CD4-positive, CD25-positive, alpha-beta regulatory T cell (primary cell): ENCODE results near the gene SPINDOC. TPM values are rescaled to one million over a fixed set of nuclear protein-coding genes. Genes with fewer than 3 reads are reported as not detected.

Experiments
- ATAC-seq, 2 donors: fragments of 150-1000 bp; cut with Tn5 transposase; one replicate each; pipeline ENCODE4 v1.10.0; 2021; ENCODE audit warnings: low read depth in 2 of 2, moderate number of reproducible peaks in 2 of 2, moderate library complexity in 1 of 2
- DNase-seq, 3 donors: peaks; one replicate each; pipeline versions ENCODE4 v3.0.0 to v3.0.0-alpha.2; 2012 to 2022; ENCODE audit warnings: mixed read lengths in 1 of 3
- H3K27ac ChIP-seq: one replicate; pipeline ENCODE4 v1.7.0; 2013; ENCODE audit warnings: mild to moderate bottlenecking, low read length; ENCODE audit not compliant: insufficient read depth, poor library complexity, severe bottlenecking
- H3K27me3 ChIP-seq: one replicate; pipeline ENCODE4 v1.7.0; 2013; ENCODE audit warnings: low read length; ENCODE audit not compliant: control insufficient read depth, insufficient read depth
- H3K36me3 ChIP-seq: one replicate; pipeline ENCODE4 v1.7.0; 2013; ENCODE audit warnings: mild to moderate bottlenecking, low read length, moderate library complexity; ENCODE audit not compliant: control insufficient read depth, insufficient read depth
- H3K4me1 ChIP-seq: 2 replicates; pipeline ENCODE4 v1.7.0; 2013; ENCODE audit warnings: mild to moderate bottlenecking, low read length; ENCODE audit not compliant: insufficient read depth, control insufficient read depth, poor library complexity, severe bottlenecking
- H3K4me3 ChIP-seq: one replicate; pipeline ENCODE4 v1.7.0; 2013; ENCODE audit warnings: low read depth, mild to moderate bottlenecking, low read length, moderate library complexity
- H3K9me3 ChIP-seq, 2 experiments: 1 replicate in 1 of 2; 2 replicates in 1 of 2; pipeline ENCODE4 v1.7.0; 2013; ENCODE audit warnings: low read length in 2 of 2, mild to moderate bottlenecking in 1 of 2, moderate library complexity in 1 of 2; ENCODE audit not compliant: control insufficient read depth in 2 of 2
- H3K27ac Mint-ChIP-seq, 3 donors: one replicate each; pipeline ENCODE4 v1.8.0; 2020 to 2022; ENCODE audit warnings: mild to moderate bottlenecking in 3 of 3, mixed read lengths in 3 of 3, moderate library complexity in 2 of 3
- H3K27me3 Mint-ChIP-seq: one replicate; pipeline ENCODE4 v1.8.0; 2022; ENCODE audit warnings: mild to moderate bottlenecking, mixed read lengths
- H3K36me3 Mint-ChIP-seq: one replicate; pipeline ENCODE4 v1.8.0; 2020; ENCODE audit warnings: mixed read lengths
- H3K4me1 Mint-ChIP-seq, 4 donors: one replicate each; pipeline ENCODE4 v1.8.0; 2020 to 2022; ENCODE audit warnings: mixed read lengths in 4 of 4, mild to moderate bottlenecking in 1 of 4
- H3K4me3 Mint-ChIP-seq, 4 donors: one replicate each; pipeline ENCODE4 v1.8.0; 2020 to 2022; ENCODE audit warnings: mild to moderate bottlenecking in 4 of 4, mixed read lengths in 4 of 4, moderate library complexity in 3 of 4
- H3K9me3 Mint-ChIP-seq, 7 donors: one replicate each; pipeline ENCODE4 v1.8.0; 2020 to 2022; ENCODE audit warnings: mixed read lengths in 7 of 7, mild to moderate bottlenecking in 3 of 7, moderate library complexity in 2 of 7
- polyA plus RNA-seq, 4 donors: library from polyadenylated mRNA; unstranded; fragments of 300-500 nt; fragmentation: Illumina TruSeq; gene quantifications; one replicate each; pipeline ENCODE4 v1.2.3, GENCODE V29; 2021
- total RNA-seq: library from RNA; stranded (reverse); gene quantifications from one replicate; pipeline ENCODE4 v1.2.3, GENCODE V29; 2022

The SPINDOC gene
- total and polyA plus RNA-seq, 5 donors from 2014 or later, result 0.41 to 11.1 (median 0.75) TPM

DNA sequence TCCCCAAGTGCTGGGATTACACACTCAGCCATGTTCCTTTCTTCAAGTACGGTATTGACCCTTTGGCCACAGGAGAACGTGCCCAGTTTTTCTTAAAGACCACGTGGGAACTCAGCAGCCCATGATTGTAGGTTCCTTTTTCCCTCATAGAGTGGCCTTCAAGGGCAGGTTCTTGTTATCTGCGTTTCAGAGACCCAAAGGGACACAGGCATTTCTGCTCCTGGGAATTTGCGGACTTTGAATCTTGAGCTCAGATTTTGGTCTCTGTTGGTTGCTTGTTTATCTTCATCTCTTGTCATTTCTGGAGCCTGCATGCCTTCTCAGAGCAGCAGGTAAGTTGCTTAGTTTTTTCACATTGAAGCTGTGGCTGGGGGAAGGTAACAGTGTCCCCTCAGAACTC, 37.7 kb downstream of the SPINDOC start:
- no peak for ATAC-seq
- DNase-seq, result no peak
- Mint-ChIP-seq H3K4me1 (peaks cover 17 to 77% (median 55%) of the 10 kb centered on the region in 4 donors), H3K4me3 (peak overlapping the region; percentile 29 to 82 (median 58)), H3K9me3 (no peaks in the 10 kb centered on the region), H3K27ac (peak overlapping the region; percentile 87 to 94 (median 90)), H3K27me3 (no peaks in the 10 kb centered on the region), H3K36me3 (peaks cover 21% of the 10 kb centered on the region)
- peak overlapping the region; percentile 71 for H3K4me3 ChIP-seq
- H3K27ac ChIP-seq, result peak overlapping the region; percentile 65
- H3K36me3 ChIP-seq, result peaks cover 24% of the 10 kb centered on the region
- no peaks in the 10 kb centered on the region for H3K9me3 ChIP-seq
- no peaks in the 10 kb centered on the region for H3K27me3 ChIP-seq
- peaks cover 46% of the 10 kb centered on the region for H3K4me1 ChIP-seq

DNA sequence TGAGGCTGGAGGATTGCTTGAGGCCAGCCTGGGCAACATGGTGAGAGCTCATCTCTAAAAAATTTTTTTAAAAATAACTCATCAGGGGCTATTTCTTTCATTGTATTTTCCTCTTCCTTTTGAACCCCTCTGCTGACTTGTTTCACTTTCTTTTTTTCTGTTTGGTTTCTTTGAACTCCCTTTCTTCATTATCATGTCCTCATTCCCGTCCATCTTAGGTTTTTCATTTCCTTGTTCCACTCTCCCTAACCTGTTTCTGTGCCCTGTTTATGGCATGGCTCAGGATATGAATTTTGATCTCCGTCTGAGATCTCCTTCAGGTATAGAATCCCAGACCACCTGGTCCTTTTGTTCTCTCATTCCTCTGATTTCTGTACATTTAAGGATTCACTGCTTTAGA, 38.1 kb downstream of the SPINDOC start:
- H3K27me3 ChIP-seq, result no peaks in the 10 kb centered on the region
- DNase-seq, result peak in 1 of 3 donors; percentile 55

DNA sequence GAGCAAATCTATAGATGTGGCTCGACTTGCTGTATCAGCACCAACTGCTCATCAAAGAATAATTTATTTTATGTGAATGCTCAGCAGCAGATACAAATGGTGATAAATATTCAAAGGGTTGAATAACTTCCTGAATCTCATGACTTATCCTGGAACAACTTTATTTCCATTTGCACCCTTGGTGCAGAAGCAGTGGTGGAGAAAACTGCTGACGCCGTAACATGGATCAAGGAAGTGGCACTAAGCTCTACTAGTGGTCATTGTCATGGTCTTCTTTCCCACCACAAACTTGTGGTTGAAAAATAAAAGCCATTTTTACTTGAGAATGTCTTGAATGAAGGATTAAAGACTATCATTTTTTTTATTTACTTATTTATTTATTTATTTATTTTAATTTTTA, 40.2 kb downstream of the SPINDOC start:
- no peaks in the 10 kb centered on the region for H3K9me3 ChIP-seq
- H3K27me3 Mint-ChIP-seq, result no peaks in the 10 kb centered on the region
- H3K4me1 ChIP-seq, result peaks cover 47% of the 10 kb centered on the region
- H3K4me3 Mint-ChIP-seq, result peak overlapping the region in 1 of 4 donors; percentile 50
- H3K27ac Mint-ChIP-seq, result no peak overlapping the region
- H3K27ac ChIP-seq, result no peak overlapping the region
- no peaks in the 10 kb centered on the region for H3K27me3 ChIP-seq
- no peak overlapping the region for H3K4me3 ChIP-seq
- peaks cover 12 to 76% (median 47%) of the 10 kb centered on the region in 4 donors for H3K4me1 Mint-ChIP-seq
- ATAC-seq, result no peak
- no peaks in the 10 kb centered on the region for H3K9me3 Mint-ChIP-seq
- H3K36me3 ChIP-seq, result peaks cover 14% of the 10 kb centered on the region
- DNase-seq, result no peak
- H3K36me3 Mint-ChIP-seq, result peaks cover 16% of the 10 kb centered on the region

More for the DNA sequence above, 38.1 kb downstream of the SPINDOC start:
- peak overlapping the region; percentile 65 for H3K27ac ChIP-seq
- H3K36me3 ChIP-seq, result peaks cover 24% of the 10 kb centered on the region
- peak overlapping the region; percentile 87 to 94 (median 90) for H3K27ac Mint-ChIP-seq
- peak in 1 of 2 donors; percentile 42 for ATAC-seq
- peaks cover 17 to 78% (median 54%) of the 10 kb centered on the region in 4 donors for H3K4me1 Mint-ChIP-seq
- H3K4me1 ChIP-seq, result peaks cover 51% of the 10 kb centered on the region
- peaks cover 21% of the 10 kb centered on the region for H3K36me3 Mint-ChIP-seq
- H3K27me3 Mint-ChIP-seq, result no peaks in the 10 kb centered on the region
- H3K9me3 Mint-ChIP-seq, result no peaks in the 10 kb centered on the region
- no peaks in the 10 kb centered on the region for H3K9me3 ChIP-seq
- peak overlapping the region; percentile 71 for H3K4me3 ChIP-seq
- peak overlapping the region; percentile 18 to 82 (median 58) for H3K4me3 Mint-ChIP-seq

GRCh38 chr11:63854696-63855095, 41.4 kb downstream of the SPINDOC start:
- Histone ChIP-seq H3K27ac (no peak overlapping the region), H3K9me3 (no peaks in the 10 kb centered on the region), H3K36me3 (peaks cover 9% of the 10 kb centered on the region), H3K4me3 (no peak overlapping the region), H3K27me3 (no peaks in the 10 kb centered on the region), H3K4me1 (peaks cover 41% of the 10 kb centered on the region)
- H3K4me3 Mint-ChIP-seq, result peak overlapping the region in 2 of 4 donors; percentile 44 to 56
- peak overlapping the region in 2 of 3 donors; percentile 23 to 51 for H3K27ac Mint-ChIP-seq
- no peaks in the 10 kb centered on the region for H3K27me3 Mint-ChIP-seq
- no peaks in the 10 kb centered on the region for H3K9me3 Mint-ChIP-seq
- ATAC-seq, result no peak
- no peak for DNase-seq
- peaks cover 16% of the 10 kb centered on the region for H3K36me3 Mint-ChIP-seq
- peaks cover 17 to 71% (median 43%) of the 10 kb centered on the region in 4 donors for H3K4me1 Mint-ChIP-seq

DNA sequence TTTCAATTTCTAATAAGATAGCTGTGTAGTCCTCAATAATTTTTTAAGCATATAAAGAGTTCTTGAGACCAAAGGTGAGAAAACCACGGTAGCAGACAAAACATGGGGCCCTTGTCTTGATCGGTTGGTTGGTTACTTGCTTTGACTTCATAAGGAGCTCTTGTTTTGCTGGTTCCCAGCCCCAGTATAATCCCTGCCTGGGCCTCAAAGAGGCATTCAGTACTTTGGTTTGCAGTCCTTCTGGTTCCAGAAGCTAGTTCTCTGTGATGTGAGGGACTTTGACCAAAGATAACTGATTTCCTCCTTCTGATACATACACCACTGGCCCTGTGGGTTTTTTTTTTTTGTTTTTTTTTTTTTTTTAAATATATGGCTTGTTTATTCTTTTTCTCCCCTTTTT, 42.7 kb downstream of the SPINDOC start:
- Histone ChIP-seq H3K4me1 (peaks cover 35% of the 10 kb centered on the region), H3K36me3 (peaks cover 8% of the 10 kb centered on the region), H3K9me3 (no peaks in the 10 kb centered on the region), H3K4me3 (no peak overlapping the region), H3K27ac (peak overlapping the region; percentile 63), H3K27me3 (no peaks in the 10 kb centered on the region)
- no peak overlapping the region for H3K27ac Mint-ChIP-seq
- H3K36me3 Mint-ChIP-seq, result peaks cover 18% of the 10 kb centered on the region
- H3K4me3 Mint-ChIP-seq, result no peak overlapping the region
- no peak for DNase-seq
- peaks cover 17 to 64% (median 39%) of the 10 kb centered on the region in 4 donors for H3K4me1 Mint-ChIP-seq
- no peaks in the 10 kb centered on the region for H3K27me3 Mint-ChIP-seq
- no peak for ATAC-seq
- H3K9me3 Mint-ChIP-seq, result no peaks in the 10 kb centered on the region

DNA sequence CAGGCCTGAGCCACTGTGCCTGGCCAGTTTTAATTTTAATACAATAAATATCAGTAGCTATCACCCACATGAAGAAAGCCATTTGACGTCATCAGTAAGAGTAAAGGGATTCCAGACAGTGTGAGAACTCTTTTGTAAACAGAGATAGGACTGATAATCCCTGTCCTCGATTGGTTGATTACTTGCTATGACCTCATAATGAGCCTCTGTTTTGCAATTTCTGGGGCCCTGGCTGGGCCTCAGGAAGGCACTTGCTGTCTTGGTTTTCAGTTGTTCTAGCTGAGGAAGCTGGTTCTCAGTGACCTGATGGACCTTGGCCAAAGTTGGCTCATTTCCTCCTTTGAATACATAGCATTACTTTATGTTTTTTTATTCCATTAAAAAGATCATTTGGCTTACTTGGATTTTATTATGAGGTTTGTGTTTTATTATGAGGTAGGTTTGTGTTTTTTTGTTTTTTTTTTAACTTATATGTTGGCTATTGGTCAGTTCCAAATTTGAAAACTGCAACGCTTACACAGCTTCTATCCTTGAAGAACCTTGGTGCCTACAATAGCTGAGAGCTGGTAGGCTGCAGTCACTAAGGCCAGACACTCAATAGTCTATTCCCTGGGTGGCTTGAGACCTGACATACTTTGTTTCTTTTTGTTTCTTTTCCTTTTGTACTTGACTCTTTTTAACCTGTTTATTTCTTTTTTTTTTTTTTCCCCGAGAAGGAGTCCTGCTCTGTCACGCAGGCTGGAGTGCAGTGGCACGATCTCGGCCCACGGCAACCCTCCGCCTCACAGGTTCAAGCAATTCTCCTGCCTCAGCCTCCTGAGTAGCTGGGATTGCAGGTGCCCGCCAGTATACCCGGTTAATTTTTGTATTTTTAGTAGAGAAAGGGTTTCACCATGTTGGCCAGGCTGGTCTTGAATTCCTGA, 45.6 kb downstream of the SPINDOC start:
- Histone ChIP-seq H3K4me1 (peaks cover 28% of the 10 kb centered on the region), H3K27me3 (no peaks in the 10 kb centered on the region), H3K9me3 (no peaks in the 10 kb centered on the region), H3K4me3 (no peak overlapping the region), H3K36me3 (peaks cover 14% of the 10 kb centered on the region), H3K27ac (no peak overlapping the region)
- no peaks in the 10 kb centered on the region for H3K9me3 Mint-ChIP-seq
- H3K4me3 Mint-ChIP-seq, result peak overlapping the region in 1 of 4 donors; percentile 18
- DNase-seq (no peak), ATAC-seq (no peak)
- no peaks in the 10 kb centered on the region for H3K27me3 Mint-ChIP-seq
- H3K27ac Mint-ChIP-seq, result peak overlapping the region; percentile 58 to 91 (median 75)
- H3K4me1 Mint-ChIP-seq, result peaks cover 13 to 56% (median 33%) of the 10 kb centered on the region in 4 donors
- peaks cover 16% of the 10 kb centered on the region for H3K36me3 Mint-ChIP-seq

DNA sequence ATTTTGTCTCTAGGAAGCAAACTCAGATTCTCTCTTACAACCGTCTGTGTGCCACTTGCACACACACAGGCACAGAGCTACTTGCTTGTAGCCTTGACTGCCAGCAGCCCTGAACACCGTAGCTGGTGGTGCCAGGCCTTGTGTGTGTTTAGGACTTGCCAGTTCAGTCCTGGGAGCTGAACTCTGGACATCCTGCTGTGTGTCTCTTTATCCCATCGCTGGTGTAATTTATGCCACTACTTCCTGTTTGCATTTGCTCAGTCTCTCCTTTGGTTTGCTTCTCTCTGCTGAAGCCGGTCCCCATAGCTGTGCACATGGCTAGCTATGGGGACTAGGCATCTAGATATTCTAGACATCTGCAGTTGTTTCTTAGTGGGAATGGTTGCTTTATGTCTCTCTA, 49.7 kb downstream of the SPINDOC start:
- Mint-ChIP-seq H3K4me1 (peaks cover 26 to 63% (median 44%) of the 10 kb centered on the region in 4 donors), H3K27ac (peak overlapping the region; percentile 82 to 86 (median 85)), H3K27me3 (no peaks in the 10 kb centered on the region), H3K9me3 (no peaks in the 10 kb centered on the region), H3K36me3 (peaks cover 11% of the 10 kb centered on the region), H3K4me3 (peak overlapping the region in 2 of 4 donors; percentile 50 to 51)
- Histone ChIP-seq H3K36me3 (peaks cover 14% of the 10 kb centered on the region), H3K4me1 (peaks cover 48% of the 10 kb centered on the region), H3K27me3 (no peaks in the 10 kb centered on the region), H3K9me3 (no peaks in the 10 kb centered on the region), H3K27ac (peak overlapping the region; percentile 34), H3K4me3 (no peak overlapping the region)
- no peak for DNase-seq
- peak in 1 of 2 donors; percentile 36 for ATAC-seq
